ENCODE results near the gene OAT.

GRCh38 chr10:124430077-124430476 lies 11.4 kb upstream of the OAT start:
- TF ChIP-seq CTCF (IDR thresholded peaks at IDR 0.05; ENCODE audit: low read depth, low read length, missing input control), result no peak
- TF ChIP-seq SP1 (IDR thresholded peaks at IDR 0.05), result no peak
- no peak for TF ChIP-seq YY1 (IDR thresholded peaks at IDR 0.05)
- no peak for TF ChIP-seq ATF3 (IDR thresholded peaks at IDR 0.05)
- no peak for TF ChIP-seq REST (IDR thresholded peaks at IDR 0.05)
